Right lobe of liver (tissue), 6 donors: ENCODE data around the gene DONSON. TPM values are rescaled to one million over a fixed set of nuclear protein-coding genes. Genes with fewer than 3 reads are reported as not detected.

Source experiments
- ATAC-seq, 4 donors: fragments of 200-7000 bp; cut with Tn5 transposase; one replicate each; pipeline ENCODE4 v1.9.1; 2020; ENCODE audit warnings: mild to moderate bottlenecking in 4 of 4, moderate library complexity in 4 of 4
- DNase-seq, 3 donors: peaks; one replicate each; pipeline ENCODE4 v3.0.0-alpha.2; 2020
- H3K27ac ChIP-seq, 3 donors: fragments of 200-600 bp; one replicate each; pipeline ENCODE4 v1.8.0; 2022
- H3K27me3 ChIP-seq, 2 donors: fragments of 200-600 bp; one replicate each; pipeline ENCODE4 v1.8.0; 2022
- H3K36me3 ChIP-seq, 4 donors: fragments of 200-600 bp; sonication (generic) in 1 of 4; one replicate each; pipeline versions ENCODE4 v1.5.1 to v1.8.0; 2017 to 2022; ENCODE audit warnings: control low read depth in 1 of 4
- H3K4me1 ChIP-seq, 4 donors: fragments of 200-600 bp; sonication (generic) in 1 of 4; one replicate each; pipeline versions ENCODE4 v1.5.1 to v1.8.0; 2017 to 2022; ENCODE audit warnings: control low read depth in 1 of 4
- H3K4me3 ChIP-seq, 3 donors: fragments of 200-600 bp; one replicate each; pipeline ENCODE4 v1.8.0; 2022
- H3K9me3 ChIP-seq, 4 donors: fragments of 200-600 bp; sonication (generic) in 1 of 4; one replicate each; pipeline versions ENCODE4 v1.5.1 to v1.8.0; 2017 to 2022; ENCODE audit warnings: control low read depth in 1 of 4
- POLR2A ChIP-seq: fragments of 450-650 bp; IDR thresholded peaks from one replicate; pipeline ENCODE4 v1.6.1; 2017; ENCODE audit warnings: antibody characterized with exemption, mild to moderate bottlenecking
- WGBS: methylation state at CpG from one replicate; pipeline ENCODE4 v1.1.6; 2018; ENCODE audit warnings: low coverage, low lambda C conversion rate; ENCODE audit not compliant: insufficient coverage; ENCODE audit errors: missing lambda C conversion rate; 5-methylcytosine and 5-hydroxymethylcytosine counted together
- intact Hi-C, 2 donors: fragments of 100-400 bp; cut with DNase I; formaldehyde crosslinking; loops; one replicate each; pipeline versions ENCODE4 v1.11.2 to v1.14.1; 2022
- total RNA-seq, 6 experiments: library from RNA; depleted of rRNA in 2 of 6; stranded (reverse); fragments of >200 nt in 2 of 6; fragmentation: NEBNext Ultra II Directional in 3 of 6; extraction: Animal tissue kit (Norgen Biotek cat#: 25700) in 3 of 6; gene quantifications; one replicate each; pipeline versions ENCODE4 v1.1.0 to v1.2.4, GENCODE V29; 2016 to 2023
- TF ChIP-seq, protein P1 (sequence below), 4 donors: fragments of 200-600 bp in 3 of 4; fragments of 450-650 bp in 1 of 4; IDR thresholded peaks; one replicate each; pipeline versions ENCODE4 v1.5.1 to v1.8.0; 2016 to 2022; ENCODE audit warnings: antibody characterized with exemption in 4 of 4, mild to moderate bottlenecking in 2 of 4
- donor health status: DM: no; HTN: yes; CAD: no.
- donor health status: DM: no; HTN: no; CAD: no.
- donor health status: DM: no; HTN: no; CAD: no.
- donor health status: DM: no; HTN: yes; CAD: no.
- donor health status: DM: no; HTN: yes; CAD: no.

DONSON gene
- total RNA-seq, 6 experiments from 2014 or later, result 6.0 to 13.7 (median 8.4) TPM

DNA sequence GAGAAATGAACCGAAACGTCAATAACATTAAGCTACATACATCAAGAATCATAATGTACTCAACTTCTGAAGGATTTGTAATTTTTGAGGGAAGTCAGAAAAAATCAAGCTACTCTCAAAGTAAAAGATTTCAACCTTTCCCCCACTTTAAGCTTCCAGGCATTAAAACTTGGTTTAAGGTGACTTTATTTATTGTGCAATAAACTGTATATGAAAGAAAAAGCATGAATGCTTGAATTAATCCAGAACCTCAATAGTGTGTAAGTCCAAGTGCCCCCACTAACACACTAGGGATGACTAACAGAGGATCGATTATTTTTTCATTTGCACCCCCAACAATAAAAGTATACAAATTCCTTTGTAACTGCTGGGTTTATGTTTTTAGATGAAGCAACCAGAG, 57.5 kb downstream of the DONSON start:
- ATAC-seq (no peak), DNase-seq (no peak)
- Histone ChIP-seq H3K27me3 (no peaks in the 10 kb centered on the region), H3K36me3 (peaks cover 0 to 83% (median 31%) of the 10 kb centered on the region in 4 donors), H3K4me3 (no peak overlapping the region), H3K4me1 (no peaks in the 10 kb centered on the region), H3K9me3 (no peaks in the 10 kb centered on the region), H3K27ac (no peak overlapping the region)
- TF ChIP-seq, protein P1, sequence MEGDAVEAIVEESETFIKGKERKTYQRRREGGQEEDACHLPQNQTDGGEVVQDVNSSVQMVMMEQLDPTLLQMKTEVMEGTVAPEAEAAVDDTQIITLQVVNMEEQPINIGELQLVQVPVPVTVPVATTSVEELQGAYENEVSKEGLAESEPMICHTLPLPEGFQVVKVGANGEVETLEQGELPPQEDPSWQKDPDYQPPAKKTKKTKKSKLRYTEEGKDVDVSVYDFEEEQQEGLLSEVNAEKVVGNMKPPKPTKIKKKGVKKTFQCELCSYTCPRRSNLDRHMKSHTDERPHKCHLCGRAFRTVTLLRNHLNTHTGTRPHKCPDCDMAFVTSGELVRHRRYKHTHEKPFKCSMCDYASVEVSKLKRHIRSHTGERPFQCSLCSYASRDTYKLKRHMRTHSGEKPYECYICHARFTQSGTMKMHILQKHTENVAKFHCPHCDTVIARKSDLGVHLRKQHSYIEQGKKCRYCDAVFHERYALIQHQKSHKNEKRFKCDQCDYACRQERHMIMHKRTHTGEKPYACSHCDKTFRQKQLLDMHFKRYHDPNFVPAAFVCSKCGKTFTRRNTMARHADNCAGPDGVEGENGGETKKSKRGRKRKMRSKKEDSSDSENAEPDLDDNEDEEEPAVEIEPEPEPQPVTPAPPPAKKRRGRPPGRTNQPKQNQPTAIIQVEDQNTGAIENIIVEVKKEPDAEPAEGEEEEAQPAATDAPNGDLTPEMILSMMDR (IDR thresholded peaks at IDR 0.05), result no peak
- TF ChIP-seq POLR2A, result no peak
- intact Hi-C loops, result no loop called here
- 87% methylated on average over 3 of the region's 3 CpGs for WGBS

Other genes with a start within 250 kb of the DONSON start
- 10 to 100 TPM; 16.0 to 39.1 (median 27.8) TPM for gene IFNGR2, start 185.3 kb downstream of the DONSON start, total RNA-seq
- 10 to 100 TPM; 13.0 to 35.4 (median 20.2) TPM for gene TMEM50B, start 108.7 kb downstream of the DONSON start, total RNA-seq
- gene DNAJC28, start 97.0 kb downstream of the DONSON start, total RNA-seq, result 1 to 10 TPM; 1.7 to 2.7 (median 1.9) TPM
- gene GART, start 46.6 kb downstream of the DONSON start, total RNA-seq, result 10 to 100 TPM; 23.0 to 93.5 (median 39.3) TPM
- 100 to 1,000 TPM in 4 of 6 experiments, 10 to 100 TPM in 2; 86.7 to 212 (median 113) TPM for gene SON, start 45.6 kb downstream of the DONSON start, total RNA-seq
- gene CRYZL1, start 53.1 kb upstream of the DONSON start, total RNA-seq, result 10 to 100 TPM in 4 of 6 experiments, 1 to 10 TPM in 2; 9.7 to 16.3 (median 13.2) TPM
- gene ITSN1, start 53.8 kb upstream of the DONSON start, total RNA-seq, result 10 to 100 TPM; 27.8 to 63.1 (median 33.8) TPM